Activated naive CD4-positive, alpha-beta T cell treated with anti-CD3 and anti-CD28 coated beads, Interleukin-2, amount 50 U/mL, for 24 hours (primary cell): ENCODE data around the gene RERG.

Source experiments
- H3K27ac Mint-ChIP-seq: one replicate; pipeline ENCODE4 v1.8.0; 2021; ENCODE audit warnings: mild to moderate bottlenecking, mixed read lengths
- H3K27me3 Mint-ChIP-seq: one replicate; pipeline ENCODE4 v1.8.0; 2021; ENCODE audit warnings: mixed read lengths
- H3K36me3 Mint-ChIP-seq: one replicate; pipeline ENCODE4 v1.8.0; 2021; ENCODE audit warnings: mixed read lengths
- H3K4me1 Mint-ChIP-seq: one replicate; pipeline ENCODE4 v1.8.0; 2021; ENCODE audit warnings: mixed read lengths
- H3K4me3 Mint-ChIP-seq: one replicate; pipeline ENCODE4 v1.8.0; 2021; ENCODE audit warnings: mild to moderate bottlenecking, mixed read lengths
- H3K9me3 Mint-ChIP-seq: one replicate; pipeline ENCODE4 v1.8.0; 2021; ENCODE audit warnings: mixed read lengths

The RERG gene

DNA sequence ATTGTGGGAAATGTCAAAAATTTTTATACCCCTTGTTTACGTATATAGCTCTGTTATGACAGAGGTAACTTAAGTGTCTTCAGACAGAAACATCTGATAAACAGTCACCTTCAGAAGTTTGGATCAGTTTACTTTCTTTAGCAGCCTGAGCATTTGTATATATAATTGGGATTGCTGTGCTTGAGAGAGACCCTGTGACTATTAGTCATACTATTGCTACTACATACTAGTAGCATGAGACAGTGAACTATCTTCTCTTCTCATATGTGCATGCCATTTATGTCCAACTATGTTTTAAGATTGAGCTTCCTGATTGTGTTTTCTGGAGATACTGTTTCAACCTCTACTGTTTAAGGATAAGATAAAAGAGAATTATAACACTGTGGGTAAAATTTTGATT lies 146.9 kb downstream of the RERG start:
- Mint-ChIP-seq H3K27me3 (peaks cover 2% of the 10 kb centered on the region), H3K9me3 (no peaks in the 10 kb centered on the region), H3K4me3 (no peak overlapping the region), H3K36me3 (peaks cover 3% of the 10 kb centered on the region), H3K4me1 (peaks cover 14% of the 10 kb centered on the region), H3K27ac (no peak overlapping the region)

DNA sequence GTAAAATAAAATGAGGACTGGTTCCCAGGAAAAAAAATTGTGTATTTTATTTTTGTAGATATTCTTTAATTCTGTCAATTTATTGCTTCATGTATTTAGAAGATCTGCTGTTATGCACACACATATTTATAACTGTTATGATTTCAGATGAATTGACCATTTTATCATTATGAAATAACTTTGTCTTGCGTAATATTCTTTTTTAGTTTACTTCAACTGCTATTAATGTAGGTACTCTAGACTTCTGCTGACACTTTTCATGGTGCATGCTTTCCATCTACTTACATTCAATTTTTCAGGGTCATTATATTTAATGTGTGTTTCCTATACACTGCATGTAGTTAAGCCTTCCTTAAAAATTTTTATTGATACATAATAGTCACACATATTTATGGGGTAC lies 162.1 kb downstream of the RERG start:
- Mint-ChIP-seq H3K36me3 (no peaks in the 10 kb centered on the region), H3K4me1 (no peaks in the 10 kb centered on the region), H3K4me3 (no peak overlapping the region), H3K27me3 (peaks cover 6% of the 10 kb centered on the region), H3K27ac (no peak overlapping the region), H3K9me3 (no peaks in the 10 kb centered on the region)
